Amniotic stem cell (primary cell): ENCODE results near the gene CACNA1G.

Experiments used
- DNase-seq: peaks from one replicate; lab custom pipeline; 2025; lab: John Stamatoyannopoulos, UW

Gene CACNA1G

GRCh38 chr17:50548831-50549230 lies 11.7 kb upstream of the CACNA1G start:
- DNase-seq = no peak

- DNase-seq = no peak
Measured at GRCh38 chr17:50549256-50549941, 11.1 kb upstream of the CACNA1G start.

GRCh38 chr17:50549969-50550368 lies 10.5 kb upstream of the CACNA1G start:
- no peak for DNase-seq

DNA sequence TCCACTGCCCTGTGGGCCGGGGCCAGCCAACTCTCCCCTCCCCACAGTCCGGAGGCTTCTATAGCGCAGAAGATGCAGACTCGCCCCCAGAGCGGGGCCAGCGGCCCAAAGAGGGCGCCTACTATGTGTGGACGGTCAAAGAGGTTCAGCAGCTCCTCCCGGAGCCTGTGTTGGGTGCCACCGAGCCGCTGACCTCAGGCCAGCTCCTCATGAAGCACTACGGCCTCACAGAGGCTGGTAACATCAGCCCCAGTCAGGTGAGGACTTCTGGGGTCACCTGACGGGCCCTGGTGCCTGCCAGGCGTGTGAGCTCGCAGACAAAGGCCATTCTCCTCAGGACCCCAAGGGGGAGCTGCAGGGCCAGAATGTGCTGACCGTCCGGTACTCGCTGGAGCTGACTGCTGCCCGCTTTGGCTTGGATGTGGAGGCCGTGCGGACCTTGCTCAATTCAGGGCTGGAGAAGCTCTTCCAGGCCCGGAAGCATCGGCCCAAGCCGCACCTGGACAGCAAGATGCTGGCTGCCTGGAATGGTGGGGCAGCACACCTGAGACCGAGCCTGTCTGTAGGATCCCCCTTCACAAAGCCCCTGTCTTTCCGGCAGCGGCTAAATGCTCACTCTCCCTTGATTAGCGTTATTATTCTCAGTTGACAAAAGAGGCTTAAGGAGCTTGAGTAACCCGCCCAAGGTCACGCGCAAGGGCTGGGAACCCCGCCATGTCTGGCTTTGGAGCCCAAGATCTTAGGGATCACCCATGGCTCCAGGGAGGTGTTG lies 9.7 kb upstream of the CACNA1G start:
- peak; percentile 61 for DNase-seq

DNA sequence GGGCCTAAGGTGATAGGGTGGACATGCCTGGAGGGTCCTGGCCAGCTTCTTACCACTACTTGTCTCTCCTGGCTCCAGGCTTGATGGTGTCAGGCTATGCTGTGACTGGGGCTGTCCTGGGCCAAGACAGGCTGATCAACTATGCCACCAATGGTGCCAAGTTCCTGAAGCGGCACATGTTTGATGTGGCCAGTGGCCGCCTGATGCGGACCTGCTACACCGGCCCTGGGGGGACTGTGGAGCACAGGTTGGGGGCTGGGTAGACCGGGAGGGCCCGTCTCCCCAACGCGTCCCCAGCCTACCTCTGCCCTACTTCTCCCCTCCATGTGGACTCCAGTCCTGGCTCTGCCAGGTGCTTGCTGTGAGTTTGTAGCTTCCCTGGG lies 9.1 kb upstream of the CACNA1G start:
- DNase-seq = no peak

GRCh38 chr17:50551884-50552283 lies 8.6 kb upstream of the CACNA1G start:
- DNase-seq = no peak

DNA sequence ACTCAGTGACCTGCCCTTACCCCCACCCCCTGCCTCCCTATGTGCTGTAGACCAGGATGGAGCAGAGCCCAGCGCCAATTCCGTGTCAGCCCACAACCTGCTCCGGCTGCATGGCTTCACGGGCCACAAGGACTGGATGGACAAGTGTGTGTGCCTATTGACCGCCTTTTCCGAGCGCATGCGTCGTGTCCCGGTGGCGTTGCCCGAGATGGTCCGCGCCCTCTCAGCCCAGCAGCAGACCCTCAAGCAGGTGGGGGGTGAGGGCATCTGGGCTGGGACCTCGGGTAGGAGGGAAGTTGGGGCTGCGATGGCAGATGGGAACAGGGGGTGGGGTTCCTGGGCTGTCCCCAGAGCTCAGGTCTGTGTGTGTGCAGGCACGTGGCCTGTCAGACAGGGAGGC lies 6.3 kb upstream of the CACNA1G start:
- DNase-seq = no peak

DNA sequence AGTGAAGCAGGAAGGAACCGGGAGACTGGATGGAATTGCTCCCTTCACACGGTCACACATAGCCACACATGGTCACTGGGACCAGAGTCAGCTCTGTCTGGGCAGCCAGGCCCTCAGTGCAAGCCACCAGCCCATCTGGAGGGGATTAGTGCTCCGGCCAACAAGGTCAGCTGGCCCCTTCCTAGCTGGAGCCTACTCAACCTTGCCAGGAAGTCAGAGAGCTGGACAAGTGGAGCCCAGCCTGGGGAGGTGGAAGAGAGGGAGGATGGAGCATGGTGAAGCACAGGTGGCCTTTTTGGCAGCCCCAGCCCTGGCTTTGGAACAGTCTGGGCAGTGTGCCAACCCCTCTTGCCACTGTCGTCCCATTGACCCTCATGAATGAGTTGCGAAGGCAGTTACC lies 3.7 kb upstream of the CACNA1G start:
- no peak for DNase-seq

- no peak for DNase-seq
Measured at GRCh38 chr17:50557630-50558029, 2.9 kb upstream of the CACNA1G start.

GRCh38 chr17:50558091-50558490 lies 2.4 kb upstream of the CACNA1G start:
- DNase-seq = no peak

- DNase-seq = no peak
Measured at GRCh38 chr17:50558581-50558940, 2.0 kb upstream of the CACNA1G start.

DNA sequence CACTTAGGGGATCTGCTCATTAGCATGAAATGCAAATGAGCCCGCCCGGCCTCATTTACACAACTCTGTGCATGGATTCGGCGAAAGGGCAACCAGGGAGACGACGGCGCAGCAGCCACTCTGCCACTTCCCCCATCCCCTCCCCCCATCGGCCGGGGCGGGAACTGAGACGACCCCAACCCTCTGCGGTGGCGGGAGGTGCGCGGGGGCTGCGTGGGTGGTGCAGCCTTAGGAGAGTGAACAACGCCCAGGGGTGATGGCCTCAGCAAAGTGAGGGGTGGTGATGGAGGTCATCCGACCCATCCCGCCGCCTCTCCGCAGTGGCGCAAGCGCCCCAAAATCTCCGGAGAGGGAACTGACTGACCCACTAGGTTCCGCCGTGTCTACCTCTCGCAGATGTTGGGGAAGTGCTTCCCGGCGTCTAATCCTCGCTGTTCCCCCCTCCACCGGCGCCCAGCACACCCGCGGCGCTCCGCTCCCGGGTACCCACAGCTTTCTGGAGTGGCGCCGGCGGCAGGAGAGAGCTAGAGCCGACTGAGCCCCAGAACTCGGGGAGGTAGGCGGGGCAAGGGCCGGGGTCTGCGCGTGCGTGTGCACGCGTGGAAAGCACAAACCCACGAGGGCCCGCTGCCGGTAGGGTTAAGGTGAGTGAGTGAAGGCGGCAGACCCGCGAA lies 1.4 kb upstream of the CACNA1G start:
- DNase-seq = no peak

- no peak for DNase-seq
Measured at GRCh38 chr17:50559674-50560184, 786 bp upstream of the CACNA1G start.

DNA sequence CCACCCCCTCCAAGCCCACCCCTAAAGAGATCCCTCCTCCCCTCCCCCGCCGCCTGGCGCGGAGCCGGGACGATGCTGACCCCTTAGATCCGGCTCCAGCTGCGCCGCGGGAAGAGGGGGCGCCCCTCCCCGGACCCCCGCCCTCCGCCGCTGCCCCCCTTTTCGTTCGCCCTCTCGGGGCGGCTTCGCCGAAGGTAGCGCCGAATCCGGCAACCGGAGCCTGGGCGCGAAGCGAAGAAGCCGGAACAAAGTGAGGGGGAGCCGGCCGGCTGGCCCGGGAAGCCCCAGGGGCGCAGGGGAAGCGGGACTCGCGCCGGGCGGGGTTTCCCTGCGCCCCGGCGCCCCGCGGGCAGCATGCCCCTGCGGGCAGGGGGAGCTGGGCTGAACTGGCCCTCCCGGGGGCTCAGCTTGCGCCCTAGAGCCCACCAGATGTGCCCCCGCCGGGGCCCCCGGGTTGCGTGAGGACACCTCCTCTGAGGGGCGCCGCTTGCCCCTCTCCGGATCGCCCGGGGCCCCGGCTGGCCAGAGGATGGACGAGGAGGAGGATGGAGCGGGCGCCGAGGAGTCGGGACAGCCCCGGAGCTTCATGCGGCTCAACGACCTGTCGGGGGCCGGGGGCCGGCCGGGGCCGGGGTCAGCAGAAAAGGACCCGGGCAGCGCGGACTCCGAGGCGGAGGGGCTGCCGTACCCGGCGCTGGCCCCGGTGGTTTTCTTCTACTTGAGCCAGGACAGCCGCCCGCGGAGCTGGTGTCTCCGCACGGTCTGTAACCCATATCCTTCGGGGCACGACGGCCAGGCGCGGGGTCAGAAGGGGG lies 623 bp downstream of the CACNA1G start:
- no peak for DNase-seq

DNA sequence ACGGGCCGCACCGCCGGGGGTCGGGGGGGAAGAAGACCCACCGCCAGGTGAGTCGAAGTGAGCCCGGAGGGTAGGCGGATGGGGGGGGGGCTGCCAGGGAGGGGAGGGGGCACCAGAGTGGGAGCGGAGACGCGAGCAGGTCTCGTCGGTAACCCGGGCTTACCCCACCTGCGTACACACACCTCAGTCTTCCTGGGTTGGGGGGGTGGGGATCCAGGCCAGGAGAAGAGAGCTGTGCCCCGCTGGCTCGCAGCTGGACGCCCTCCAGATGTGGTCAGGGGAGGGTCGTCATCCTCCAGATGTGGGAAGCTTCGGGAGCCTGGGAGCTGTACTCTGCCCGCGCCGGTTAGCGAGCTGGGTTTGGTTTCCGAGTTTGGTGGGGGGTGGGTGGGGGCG lies 1.2 kb downstream of the CACNA1G start:
- no peak for DNase-seq

DNA sequence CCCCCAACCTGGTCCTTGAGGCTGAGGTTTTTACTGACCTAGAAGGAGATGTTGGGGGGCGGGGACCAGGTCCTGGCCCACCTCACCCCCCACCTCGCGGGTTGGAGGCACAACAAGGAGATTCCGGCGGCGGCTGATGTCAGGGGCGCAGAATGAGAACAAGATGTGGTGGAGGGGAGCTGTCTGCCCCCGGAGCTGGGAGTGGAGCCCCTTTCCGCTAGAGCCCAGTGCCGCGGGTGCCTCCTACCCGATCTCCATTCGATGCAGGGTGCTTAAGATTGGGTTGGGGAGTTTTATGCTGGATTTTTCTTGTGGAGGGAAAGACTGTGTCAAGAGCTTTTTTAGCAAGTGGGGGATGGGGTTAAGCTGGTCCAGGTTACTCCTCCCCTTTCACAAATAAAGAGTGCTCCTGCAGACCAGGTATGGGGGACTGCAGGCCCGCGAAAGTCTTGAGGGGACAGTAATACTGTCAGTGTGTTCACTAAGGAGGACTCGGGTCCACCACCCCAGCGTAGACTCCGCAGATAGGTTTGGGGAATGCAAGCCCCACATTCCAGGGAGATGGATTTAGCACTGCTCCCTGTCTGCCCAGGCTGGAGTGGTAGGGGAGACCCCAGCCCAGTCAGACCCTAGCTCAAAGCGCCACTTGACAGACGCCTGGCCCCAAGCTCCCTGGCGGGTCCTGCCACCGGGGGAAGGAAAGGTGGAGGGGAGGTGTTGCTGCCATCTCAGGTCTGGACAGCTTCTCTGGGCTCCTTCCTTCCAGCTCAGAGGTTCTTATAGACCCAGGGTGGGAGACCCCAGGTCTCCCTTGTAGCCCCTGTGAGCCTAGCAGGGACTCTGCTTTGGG lies 2.0 kb downstream of the CACNA1G start:
- DNase-seq = no peak

DNA sequence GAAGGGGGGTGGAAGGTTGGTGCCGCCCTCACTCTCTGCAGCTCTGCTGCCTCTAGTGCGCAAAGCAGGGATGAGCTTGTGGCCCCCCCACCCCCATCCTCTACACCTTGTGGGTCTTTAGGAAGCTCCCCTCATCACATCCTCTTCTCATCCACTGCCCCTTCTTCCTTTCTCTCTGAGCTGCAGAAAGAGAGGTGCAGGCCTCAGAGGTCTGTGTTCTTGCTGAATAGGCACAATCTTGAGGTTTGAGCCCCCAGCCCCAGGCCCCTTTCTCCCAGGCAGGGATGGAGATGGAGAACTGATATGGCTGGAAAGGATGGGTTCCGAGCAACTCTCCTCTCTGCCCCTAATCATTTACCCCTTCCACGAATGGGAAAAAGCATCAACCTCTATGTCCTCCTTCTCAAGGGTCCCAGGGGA lies 2.6 kb downstream of the CACNA1G start:
- no peak for DNase-seq

DNA sequence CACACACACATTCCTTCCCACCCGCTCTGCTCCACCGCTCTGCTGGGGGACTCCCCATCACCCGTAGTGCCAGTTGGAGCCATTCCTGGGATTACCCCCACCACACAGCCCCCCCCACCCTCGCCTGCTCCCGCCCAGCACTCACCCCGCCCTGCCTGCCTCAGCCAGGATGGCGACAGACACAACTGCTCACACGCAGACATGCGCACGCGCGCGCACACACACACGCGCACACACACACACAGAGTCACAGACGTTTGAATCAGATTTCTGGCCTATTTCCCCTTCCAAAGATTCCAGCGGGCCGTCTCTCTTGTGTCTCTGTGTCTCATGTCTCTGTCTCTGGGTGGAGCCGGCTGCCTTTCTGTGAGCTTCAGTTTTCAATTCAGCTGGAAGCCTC lies 4.4 kb downstream of the CACNA1G start:
- DNase-seq = no peak

GRCh38 chr17:50565402-50566350 lies 5.2 kb downstream of the CACNA1G start:
- no peak for DNase-seq

DNA sequence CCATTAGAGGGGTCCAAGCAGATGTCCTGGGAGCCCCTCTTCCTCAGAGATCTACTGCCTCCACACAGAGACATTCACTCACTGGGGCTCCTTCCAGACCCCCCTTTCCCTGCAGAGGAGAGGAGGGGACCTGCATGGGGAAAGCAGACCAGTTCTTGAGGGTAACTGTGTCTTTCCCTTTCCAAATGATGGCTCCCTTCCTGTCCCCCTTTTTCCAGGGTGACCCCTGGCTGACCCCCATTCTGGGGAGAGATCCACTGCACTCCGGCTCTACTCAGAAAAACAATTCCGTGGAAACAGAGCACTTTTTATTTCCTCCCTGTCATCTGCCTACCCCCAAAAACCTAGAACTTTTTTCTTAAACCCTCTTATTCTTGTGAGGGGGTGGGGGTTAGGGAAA lies 6.4 kb downstream of the CACNA1G start:
- DNase-seq = no peak
